Islet precursor cell (in vitro differentiated cells): ENCODE measurements around the gene SPDYE4.
A peak's percentile ranks its signal among the peaks of the same experiment; 100 is the strongest.

Experiments used
- DNase-seq: peaks from one replicate; pipeline ENCODE4 v3.0.0-alpha.2; 2018

The SPDYE4 gene

DNA sequence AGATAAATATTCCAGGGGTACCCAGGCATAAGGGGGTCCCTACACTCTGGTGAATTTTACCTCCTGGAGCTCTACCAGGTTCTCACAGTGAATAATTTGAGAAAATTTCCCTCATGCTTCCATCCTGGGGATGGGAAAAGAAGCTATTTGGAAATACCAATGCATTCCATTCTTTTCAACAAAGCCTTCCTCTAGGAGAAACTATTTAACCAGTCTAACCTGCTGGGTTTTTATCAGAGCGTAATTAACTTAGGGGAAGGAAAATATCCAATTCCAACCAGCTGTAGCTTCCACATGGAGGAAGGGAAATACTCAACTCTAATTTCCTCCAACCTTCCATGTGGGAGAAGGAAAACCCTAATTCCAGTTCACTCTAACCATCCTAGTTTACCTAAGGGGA, 23.8 kb upstream of the SPDYE4 start:
- no peak for DNase-seq

GRCh38 chr17:8781776-8782175, 23.4 kb upstream of the SPDYE4 start:
- no peak for DNase-seq

- DNase-seq = no peak
These were observed 18.5 kb upstream of the SPDYE4 start for GRCh38 chr17:8776881-8777280.

DNA sequence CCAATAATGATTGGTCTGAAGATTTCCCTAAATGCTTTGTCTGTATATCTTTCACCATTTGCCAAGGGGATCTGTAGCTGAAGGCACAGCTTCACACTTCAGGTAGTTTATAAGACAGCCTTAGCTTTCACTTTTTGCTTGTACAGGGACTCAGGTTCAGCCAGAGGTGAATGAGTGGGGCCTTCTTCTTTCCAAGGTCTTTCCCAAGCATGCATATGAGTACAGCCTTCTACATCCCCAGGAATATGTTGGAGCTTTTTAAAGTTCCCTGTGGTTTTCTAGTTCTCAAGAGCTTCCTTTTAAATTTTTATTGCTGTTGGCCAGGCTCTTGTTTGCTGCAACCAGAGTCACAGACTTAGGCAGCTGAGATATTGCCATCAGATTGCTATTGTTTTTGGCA, 17.9 kb upstream of the SPDYE4 start:
- no peak for DNase-seq

DNA sequence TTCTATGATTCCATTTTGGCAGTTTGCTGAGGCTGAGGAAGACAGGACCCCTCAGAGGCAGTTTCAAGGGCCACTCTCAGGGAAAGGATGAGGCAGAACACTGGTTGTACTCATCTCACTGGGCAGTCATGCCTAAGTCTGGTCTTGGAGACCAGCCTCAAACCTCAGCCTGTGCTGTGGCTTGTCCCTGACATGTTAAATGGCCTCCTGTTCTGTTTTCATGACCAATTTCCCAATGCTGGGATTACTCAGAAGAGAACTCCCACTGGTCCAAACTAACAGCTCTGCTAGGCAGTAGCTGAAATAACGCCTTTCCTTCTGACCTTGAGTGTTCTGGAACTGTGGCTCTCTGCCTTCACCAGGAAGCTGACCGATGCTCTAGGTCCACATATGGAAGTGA, 8.4 kb upstream of the SPDYE4 start:
- no peak for DNase-seq

GRCh38 chr17:8762012-8762411, 3.7 kb upstream of the SPDYE4 start:
- no peak for DNase-seq

DNA sequence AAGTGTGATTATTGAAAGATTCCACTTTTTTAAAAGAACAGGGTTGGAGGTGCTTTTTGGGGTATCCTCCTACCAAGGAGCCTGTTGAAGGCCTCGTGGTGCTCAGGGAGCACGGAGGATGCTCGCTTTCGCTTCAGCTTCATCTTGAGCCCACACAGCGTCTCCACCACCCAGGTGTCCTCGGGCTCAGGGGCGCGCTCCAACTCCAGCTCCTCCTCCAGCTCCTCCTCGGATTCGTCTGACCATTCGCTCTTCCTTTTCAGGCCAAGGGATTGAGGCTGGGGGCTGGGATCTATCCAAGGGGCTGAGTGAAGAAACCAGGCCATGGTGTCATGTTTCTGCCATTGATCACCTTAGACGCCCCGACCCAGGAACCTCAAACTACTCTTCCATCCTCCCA, 1.2 kb downstream of the SPDYE4 start:
- peak; percentile 43 for DNase-seq

DNA sequence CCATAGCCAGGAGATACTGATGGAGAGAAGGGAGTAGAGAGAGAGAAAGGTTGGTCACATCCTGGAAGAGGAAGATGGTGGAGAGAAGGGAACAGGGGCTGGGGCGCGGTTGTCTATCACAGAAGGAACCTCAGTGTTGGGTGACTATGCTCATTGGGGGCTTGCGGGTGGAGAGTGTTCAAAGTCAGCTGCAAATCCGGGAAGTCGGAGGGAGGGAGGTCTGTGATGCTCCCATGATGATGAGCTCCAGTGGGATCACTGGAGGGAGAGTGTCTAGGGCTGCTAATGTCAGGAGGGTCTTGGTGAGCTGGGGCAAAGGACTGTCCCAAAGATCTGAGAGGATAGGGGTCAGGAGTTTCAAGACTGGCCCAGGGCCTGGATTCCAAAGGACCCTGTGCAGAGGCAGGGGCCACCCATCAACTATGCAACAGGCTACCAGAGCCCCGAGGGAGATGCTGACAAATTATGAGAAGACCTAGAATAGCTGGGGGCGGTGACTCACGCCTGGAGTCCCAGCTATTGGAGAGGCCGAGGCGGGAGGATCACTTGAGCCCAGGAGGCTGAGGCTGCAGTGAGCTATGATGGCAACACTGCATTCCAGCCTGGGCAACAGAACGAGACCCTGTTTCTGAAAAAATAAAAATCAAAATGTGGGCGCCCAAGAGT, 2.6 kb downstream of the SPDYE4 start:
- peak; percentile 55 for DNase-seq

- DNase-seq = peak; percentile 34
These were observed 3.5 kb downstream of the SPDYE4 start for GRCh38 chr17:8754890-8755289.

DNA sequence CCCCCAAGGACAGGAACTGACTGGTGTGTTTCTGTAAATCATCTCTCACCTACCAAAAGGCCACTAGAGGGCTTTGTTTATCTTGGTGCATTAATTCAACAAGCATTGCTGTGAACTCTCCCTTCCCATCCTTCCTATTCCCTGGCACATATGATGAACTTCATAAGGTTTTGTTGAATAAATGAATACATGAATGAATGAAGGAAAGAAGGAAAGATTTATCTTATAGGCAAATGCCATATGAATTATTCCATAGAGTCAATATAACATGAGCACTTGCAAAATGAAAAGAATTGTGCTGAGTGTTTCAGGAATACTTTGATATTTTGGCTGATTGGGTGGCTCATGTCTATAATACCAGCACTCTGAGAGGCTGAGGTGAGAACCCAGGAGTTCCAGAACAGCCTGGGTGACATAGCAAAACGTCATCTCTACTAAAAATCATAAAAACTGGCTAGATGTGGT, 4.3 kb downstream of the SPDYE4 start:
- no peak for DNase-seq

- DNase-seq = peak; percentile 54
These were observed 5.0 kb downstream of the SPDYE4 start for GRCh38 chr17:8753136-8753975.

DNA sequence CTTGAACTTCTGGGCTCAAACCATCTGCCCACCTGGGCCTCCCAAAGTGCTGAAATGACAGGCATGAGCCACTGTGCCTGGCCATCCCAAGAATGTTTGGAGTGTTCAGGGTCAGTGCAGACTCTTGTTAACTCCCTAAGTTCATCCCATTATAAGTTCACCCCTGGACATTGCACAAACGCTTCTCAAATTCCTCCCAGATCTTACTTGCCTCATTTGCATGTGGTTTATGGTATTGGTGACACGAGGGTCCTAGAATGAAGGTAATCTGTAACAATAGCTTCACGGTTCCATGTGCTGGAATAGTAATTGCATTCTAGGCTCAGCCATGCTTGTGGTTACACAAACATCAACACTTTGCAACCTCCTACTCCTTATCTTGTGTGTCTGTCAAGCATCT, 8.7 kb downstream of the SPDYE4 start:
- DNase-seq = peak; percentile 41

DNA sequence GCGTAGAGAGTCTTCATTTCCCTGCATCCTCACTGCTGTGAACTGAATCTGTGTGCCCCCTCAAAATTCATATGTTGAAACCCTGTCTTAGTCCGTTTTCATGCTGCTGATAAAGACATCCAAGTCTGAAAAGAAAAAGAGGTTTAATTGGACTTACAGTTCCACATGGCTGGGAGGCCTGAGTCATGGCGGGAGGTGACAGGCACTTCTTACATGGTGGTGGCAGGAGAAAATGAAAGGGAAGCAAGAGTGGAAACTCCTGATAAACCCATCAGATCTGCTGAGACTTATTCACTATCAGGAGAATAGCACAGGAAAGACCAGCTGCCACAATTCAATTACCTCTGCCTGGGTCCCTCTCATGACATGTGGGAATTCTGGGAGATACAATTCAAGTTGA, 10.6 kb downstream of the SPDYE4 start:
- peak; percentile 37 for DNase-seq

DNA sequence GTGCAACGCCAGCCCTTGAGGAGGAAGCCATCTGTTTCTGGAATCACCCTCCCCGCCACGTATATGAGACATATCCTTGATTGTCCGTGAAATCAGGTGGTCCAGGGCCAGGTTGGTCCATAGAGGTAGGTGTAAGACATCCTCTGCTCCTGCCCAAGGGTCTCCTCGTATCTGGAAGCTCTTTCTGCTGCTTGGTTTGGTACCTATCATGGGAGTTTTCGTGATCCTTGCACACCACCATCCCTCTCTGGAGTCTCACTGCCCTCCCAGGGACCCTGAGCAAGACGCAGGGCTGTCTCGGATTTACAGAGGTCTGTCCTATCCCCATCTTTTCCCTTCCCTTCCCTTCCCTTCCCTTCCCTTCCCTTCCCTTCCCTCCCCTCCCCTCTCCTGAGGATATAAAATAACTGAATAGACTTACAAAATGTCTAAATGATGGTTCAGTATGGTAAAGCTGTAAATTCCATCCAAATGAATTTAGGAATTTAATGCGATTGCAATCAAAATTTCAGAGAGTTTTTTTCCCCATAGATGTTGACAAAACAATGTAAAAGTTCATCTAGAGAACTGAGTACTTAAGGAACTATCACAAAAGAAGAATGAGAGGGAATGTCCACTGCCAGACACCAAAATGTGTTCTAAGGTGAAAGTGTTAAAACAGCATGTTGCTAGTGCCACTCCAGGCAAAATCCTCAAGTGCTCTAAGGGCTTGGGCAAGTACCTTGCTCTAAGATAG, 11.7 kb downstream of the SPDYE4 start:
- peak; percentile 67 for DNase-seq

DNA sequence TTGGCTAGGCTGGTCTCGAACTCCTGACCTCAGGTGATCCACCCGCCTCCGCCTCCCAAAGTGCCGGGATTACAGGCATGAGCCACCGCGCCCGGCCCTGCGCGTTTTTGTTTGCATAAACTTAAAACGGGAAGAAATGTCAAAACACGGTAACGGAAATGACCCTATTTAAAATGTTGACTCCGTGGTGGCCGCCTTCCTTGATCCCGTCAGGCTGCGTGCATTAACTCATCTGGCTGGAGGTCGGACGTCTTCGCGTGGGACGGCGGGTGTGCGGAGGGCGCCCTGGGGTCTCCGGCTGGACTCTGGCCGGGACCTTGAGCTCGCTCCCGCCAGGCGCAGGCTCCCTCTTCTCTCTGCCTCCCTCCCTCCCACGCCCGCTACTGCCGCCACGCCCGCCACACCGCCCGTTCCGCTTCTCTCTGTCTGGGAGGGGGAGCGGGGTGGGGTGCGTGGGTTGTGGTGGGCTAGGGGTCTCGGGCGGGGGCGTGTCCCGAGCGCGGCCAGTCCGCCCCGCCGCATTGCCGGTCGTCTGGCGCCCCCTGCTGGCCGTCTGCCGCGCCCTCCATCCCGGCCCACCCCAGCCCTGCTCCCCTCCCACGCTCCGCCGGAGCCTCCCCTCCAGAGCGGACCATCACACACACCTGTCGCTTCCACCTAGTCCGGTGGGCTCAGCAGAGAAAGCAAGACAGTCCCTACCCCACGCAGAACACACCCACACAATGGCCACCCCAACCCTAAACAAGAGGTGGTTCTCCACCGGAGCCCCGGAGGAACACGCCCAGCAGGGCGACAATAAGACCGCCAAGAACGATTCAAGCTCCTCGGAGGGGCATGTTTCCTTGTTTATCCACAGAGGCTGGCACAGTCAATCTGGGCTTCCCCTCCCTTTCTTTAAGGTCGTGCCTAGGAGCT, 12.5 kb downstream of the SPDYE4 start:
- DNase-seq = peak; percentile 86

DNA sequence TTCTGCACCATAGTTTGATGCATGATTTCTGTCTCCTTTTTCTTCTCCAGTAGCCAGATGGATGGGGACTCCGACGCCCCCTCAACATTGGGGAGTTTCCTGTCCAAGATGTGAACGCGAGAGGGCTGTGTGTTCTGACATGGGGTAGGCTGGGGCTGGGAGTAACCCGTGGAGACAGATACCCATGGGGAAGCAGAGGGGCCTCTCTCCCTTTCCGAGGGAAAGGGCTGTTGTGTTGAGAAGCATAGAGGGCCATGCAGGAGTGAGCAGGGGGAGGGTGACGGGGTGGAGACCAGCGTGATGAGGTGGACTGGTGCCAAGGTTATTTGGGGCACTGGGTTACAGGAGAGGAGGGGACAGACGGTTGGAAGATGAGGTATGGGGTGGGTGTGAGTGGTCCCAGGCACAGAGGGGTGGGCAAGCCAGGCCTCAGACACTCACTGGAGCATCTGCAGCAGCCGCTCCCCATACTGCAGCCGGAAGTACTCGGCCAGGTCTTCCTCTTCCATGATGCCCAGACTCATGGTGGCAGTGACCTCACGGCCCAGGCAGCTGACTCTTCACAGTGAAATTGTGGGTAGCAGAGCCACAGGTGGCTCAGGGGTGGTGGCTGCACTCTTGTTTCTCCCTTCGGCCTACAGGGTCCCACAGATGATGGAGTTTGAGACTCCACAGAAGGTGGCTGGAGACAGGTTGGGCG, 14.1 kb downstream of the SPDYE4 start:
- DNase-seq = no peak

- no peak for DNase-seq
These were observed 15.5 kb downstream of the SPDYE4 start for GRCh38 chr17:8742819-8743218.

DNA sequence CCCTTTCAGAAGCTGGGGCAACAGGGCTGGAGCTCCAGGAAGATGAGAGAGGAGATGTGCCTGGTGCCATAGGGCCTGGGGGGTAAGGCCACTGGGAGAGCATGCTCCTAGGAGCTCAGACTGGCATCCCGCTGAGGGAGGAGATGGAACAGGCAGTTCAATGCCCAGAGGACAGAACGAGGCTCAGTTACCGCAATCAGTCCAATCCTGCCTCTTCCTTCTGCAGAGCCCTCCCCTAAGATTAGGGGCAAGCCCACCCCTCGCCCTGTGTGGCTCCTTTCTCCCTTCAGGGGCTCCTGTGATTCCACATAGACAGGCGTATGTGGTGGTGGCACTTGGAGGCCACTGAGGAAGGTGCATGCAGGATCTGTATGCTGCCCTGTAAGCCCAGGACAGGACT, 16.1 kb downstream of the SPDYE4 start:
- no peak for DNase-seq

DNA sequence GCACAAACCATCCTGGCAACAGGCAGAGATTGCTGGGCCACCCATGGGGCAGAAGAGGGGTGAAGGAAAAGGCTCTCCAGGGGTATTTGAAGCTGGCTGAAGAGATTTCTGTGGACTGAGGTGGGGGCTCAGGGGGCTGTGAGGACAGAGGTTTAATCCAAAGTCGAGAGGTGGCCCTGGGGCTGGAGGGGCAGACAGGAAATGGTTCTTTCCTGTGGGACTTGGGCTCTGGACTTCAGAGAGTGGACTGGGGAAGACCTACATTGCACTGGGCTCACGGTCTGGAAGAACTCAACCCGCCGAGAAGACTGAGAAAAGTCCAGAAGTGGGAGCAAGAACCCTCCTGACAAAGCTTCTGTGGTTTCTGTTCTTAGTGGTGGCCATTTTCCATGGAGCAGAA, 16.6 kb downstream of the SPDYE4 start:
- no peak for DNase-seq

- no peak for DNase-seq
These were observed 17.0 kb downstream of the SPDYE4 start for GRCh38 chr17:8741366-8741765.

DNA sequence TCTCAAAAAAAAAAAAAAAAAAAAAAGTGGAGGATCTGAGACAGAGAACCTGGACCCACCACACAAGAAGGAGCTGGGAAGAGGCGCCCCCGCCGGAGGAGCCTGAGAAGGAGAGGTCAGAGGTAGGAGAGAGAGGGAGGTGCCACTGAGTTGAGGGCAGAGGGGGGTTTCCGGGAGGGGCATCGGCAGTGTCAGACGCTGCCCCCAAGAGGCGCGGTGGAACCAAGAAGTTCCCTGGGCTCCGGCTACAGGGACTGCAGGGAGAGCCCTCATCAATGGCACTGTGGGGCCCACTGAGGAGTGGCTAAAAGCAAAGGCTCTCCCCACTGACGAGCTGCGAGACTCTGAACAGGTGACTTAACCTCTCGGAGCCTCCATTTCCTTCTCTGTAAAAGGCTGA, 17.9 kb downstream of the SPDYE4 start:
- DNase-seq = peak; percentile 72

DNA sequence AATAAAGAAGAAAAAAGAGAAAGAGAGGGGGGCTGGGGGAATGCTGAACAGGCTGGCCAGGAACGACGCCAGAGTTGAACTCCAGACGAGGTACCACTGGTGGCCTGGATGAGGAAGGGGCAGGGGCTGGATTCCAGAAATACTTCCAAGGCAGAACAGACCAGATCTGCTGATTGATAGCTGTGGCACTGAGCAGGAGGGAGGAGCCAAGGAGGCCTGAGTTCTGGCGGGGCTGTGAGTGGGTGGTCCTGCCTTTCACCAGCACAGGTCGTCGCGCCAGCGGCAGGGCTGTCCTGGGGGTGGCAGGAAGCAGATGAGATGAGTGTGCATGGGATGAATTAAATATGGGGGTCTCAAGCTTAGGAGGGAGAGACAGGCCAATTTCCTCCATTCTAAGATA, 19.2 kb downstream of the SPDYE4 start:
- DNase-seq = peak; percentile 98
